ENCODE data around the gene HNRNPK. TPM values are rescaled to one million over a fixed set of nuclear protein-coding genes. Genes with fewer than 3 reads are reported as not detected.

HNRNPK gene
- total and polyA plus RNA-seq, 4 donors, result 535 to 647 (median 584) TPM

- no peak overlapping the region for H3K4me3 ChIP-seq (ENCODE audit: low read depth, low read length)
- H3K9me3 ChIP-seq (ENCODE audit: control insufficient read depth, insufficient read depth, low read length), result no peaks in the 10 kb centered on the region
- no peak overlapping the region for H3K27ac ChIP-seq (ENCODE audit: low read depth, low read length)
- no peak for DNase-seq (ENCODE audit: low read depth in 4 of 6, low spot score in 6 of 6)
- H3K27me3 ChIP-seq (ENCODE audit: control insufficient read depth, insufficient read depth, low read length), result no peaks in the 10 kb centered on the region
- WGBS (ENCODE audit: insufficient coverage), result 88% methylated on average over 1 of the region's 4 CpGs
- peaks cover 3% of the 10 kb centered on the region for H3K36me3 ChIP-seq (ENCODE audit: control insufficient read depth, insufficient read depth, low read length)
- H3K4me1 ChIP-seq (ENCODE audit: control insufficient read depth, insufficient read depth, low read length), result no peaks in the 10 kb centered on the region
These were observed 16.1 kb upstream of the HNRNPK start for GRCh38 chr9:83996126-83996525.

- H3K4me1 ChIP-seq (ENCODE audit: control insufficient read depth, insufficient read depth, low read length), result no peaks in the 10 kb centered on the region
- H3K4me3 ChIP-seq (ENCODE audit: low read depth, low read length), result no peak overlapping the region
- DNase-seq (ENCODE audit: low read depth in 4 of 6, low spot score in 6 of 6), result no peak
- H3K36me3 ChIP-seq (ENCODE audit: control insufficient read depth, insufficient read depth, low read length), result peaks cover 8% of the 10 kb centered on the region
- H3K27ac ChIP-seq (ENCODE audit: low read depth, low read length), result no peak overlapping the region
- H3K27me3 ChIP-seq (ENCODE audit: control insufficient read depth, insufficient read depth, low read length), result no peaks in the 10 kb centered on the region
- no peaks in the 10 kb centered on the region for H3K9me3 ChIP-seq (ENCODE audit: control insufficient read depth, insufficient read depth, low read length)
These were observed 12.9 kb upstream of the HNRNPK start for GRCh38 chr9:83992901-83993300.

- Histone ChIP-seq H3K27ac (ENCODE audit: low read depth, low read length) (no peak overlapping the region), H3K36me3 (ENCODE audit: control insufficient read depth, insufficient read depth, low read length) (peaks cover 7% of the 10 kb centered on the region), H3K27me3 (ENCODE audit: control insufficient read depth, insufficient read depth, low read length) (no peaks in the 10 kb centered on the region), H3K4me1 (ENCODE audit: control insufficient read depth, insufficient read depth, low read length) (no peaks in the 10 kb centered on the region), H3K9me3 (ENCODE audit: control insufficient read depth, insufficient read depth, low read length) (no peaks in the 10 kb centered on the region), H3K4me3 (ENCODE audit: low read depth, low read length) (no peak overlapping the region)
- WGBS (ENCODE audit: insufficient coverage), result no CpG with 5 or more reads among the region's 1 CpG
- DNase-seq (ENCODE audit: low read depth in 4 of 6, low spot score in 6 of 6), result no peak
These were observed 12.4 kb upstream of the HNRNPK start for GRCh38 chr9:83992407-83992806.

- peaks cover 5% of the 10 kb centered on the region for H3K36me3 ChIP-seq (ENCODE audit: control insufficient read depth, insufficient read depth, low read length)
- H3K9me3 ChIP-seq (ENCODE audit: control insufficient read depth, insufficient read depth, low read length), result no peaks in the 10 kb centered on the region
- no peak for DNase-seq (ENCODE audit: low read depth in 4 of 6, low spot score in 6 of 6)
- no peaks in the 10 kb centered on the region for H3K27me3 ChIP-seq (ENCODE audit: control insufficient read depth, insufficient read depth, low read length)
- H3K27ac ChIP-seq (ENCODE audit: low read depth, low read length), result no peak overlapping the region
- no peak overlapping the region for H3K4me3 ChIP-seq (ENCODE audit: low read depth, low read length)
- WGBS (ENCODE audit: insufficient coverage), result no CpG with 5 or more reads among the region's 1 CpG
- H3K4me1 ChIP-seq (ENCODE audit: control insufficient read depth, insufficient read depth, low read length), result no peaks in the 10 kb centered on the region
These were observed 11.3 kb upstream of the HNRNPK start for GRCh38 chr9:83991355-83991754.

- H3K36me3 ChIP-seq (ENCODE audit: control insufficient read depth, insufficient read depth, low read length), result peaks cover 5% of the 10 kb centered on the region
- H3K9me3 ChIP-seq (ENCODE audit: control insufficient read depth, insufficient read depth, low read length), result no peaks in the 10 kb centered on the region
- no peaks in the 10 kb centered on the region for H3K27me3 ChIP-seq (ENCODE audit: control insufficient read depth, insufficient read depth, low read length)
- no peak for DNase-seq (ENCODE audit: low read depth in 4 of 6, low spot score in 6 of 6)
- WGBS (ENCODE audit: insufficient coverage), result 100% methylated on average over 1 of the region's 2 CpGs
- no peak overlapping the region for H3K27ac ChIP-seq (ENCODE audit: low read depth, low read length)
- H3K4me1 ChIP-seq (ENCODE audit: control insufficient read depth, insufficient read depth, low read length), result no peaks in the 10 kb centered on the region
- H3K4me3 ChIP-seq (ENCODE audit: low read depth, low read length), result no peak overlapping the region
These were observed 8.4 kb upstream of the HNRNPK start for GRCh38 chr9:83988411-83988810.

GRCh38 chr9:83987402-83987791, 7.4 kb upstream of the HNRNPK start:
- no CpG with 5 or more reads among the region's 1 CpG for WGBS (ENCODE audit: insufficient coverage)
- Histone ChIP-seq H3K4me1 (ENCODE audit: control insufficient read depth, insufficient read depth, low read length) (no peaks in the 10 kb centered on the region), H3K4me3 (ENCODE audit: low read depth, low read length) (no peak overlapping the region), H3K36me3 (ENCODE audit: control insufficient read depth, insufficient read depth, low read length) (peaks cover 5% of the 10 kb centered on the region), H3K27ac (ENCODE audit: low read depth, low read length) (no peak overlapping the region), H3K9me3 (ENCODE audit: control insufficient read depth, insufficient read depth, low read length) (no peaks in the 10 kb centered on the region), H3K27me3 (ENCODE audit: control insufficient read depth, insufficient read depth, low read length) (no peaks in the 10 kb centered on the region)
- DNase-seq (ENCODE audit: low read depth in 4 of 6, low spot score in 6 of 6), result no peak

- peaks cover 5% of the 10 kb centered on the region for H3K36me3 ChIP-seq (ENCODE audit: control insufficient read depth, insufficient read depth, low read length)
- no peak for DNase-seq (ENCODE audit: low read depth in 4 of 6, low spot score in 6 of 6)
- H3K4me3 ChIP-seq (ENCODE audit: low read depth, low read length), result no peak overlapping the region
- H3K9me3 ChIP-seq (ENCODE audit: control insufficient read depth, insufficient read depth, low read length), result no peaks in the 10 kb centered on the region
- WGBS (ENCODE audit: insufficient coverage), result 75% methylated on average over 2 of the region's 11 CpGs
- no peaks in the 10 kb centered on the region for H3K4me1 ChIP-seq (ENCODE audit: control insufficient read depth, insufficient read depth, low read length)
- no peaks in the 10 kb centered on the region for H3K27me3 ChIP-seq (ENCODE audit: control insufficient read depth, insufficient read depth, low read length)
- H3K27ac ChIP-seq (ENCODE audit: low read depth, low read length), result no peak overlapping the region
These were observed 6.9 kb upstream of the HNRNPK start for GRCh38 chr9:83986765-83987401.

- no peaks in the 10 kb centered on the region for H3K27me3 ChIP-seq (ENCODE audit: control insufficient read depth, insufficient read depth, low read length)
These were observed 6.2 kb upstream of the HNRNPK start for GRCh38 chr9:83986195-83986594.

GRCh38 chr9:83981126-83981871, 1.3 kb upstream of the HNRNPK start:
- H3K36me3 ChIP-seq (ENCODE audit: control insufficient read depth, insufficient read depth, low read length), result no peaks in the 10 kb centered on the region
- no peaks in the 10 kb centered on the region for H3K4me1 ChIP-seq (ENCODE audit: control insufficient read depth, insufficient read depth, low read length)
- no peaks in the 10 kb centered on the region for H3K27me3 ChIP-seq (ENCODE audit: control insufficient read depth, insufficient read depth, low read length)
- 0% methylated on average over 24 of the region's 29 CpGs for WGBS (ENCODE audit: insufficient coverage)
- peak overlapping the region; percentile 99 for H3K27ac ChIP-seq (ENCODE audit: low read depth, low read length)
- H3K4me3 ChIP-seq (ENCODE audit: low read depth, low read length), result peak overlapping the region; percentile 99
- no peaks in the 10 kb centered on the region for H3K9me3 ChIP-seq (ENCODE audit: control insufficient read depth, insufficient read depth, low read length)
- DNase-seq (ENCODE audit: low read depth in 4 of 6, low spot score in 6 of 6), result peak in 3 of 6 donors; percentile 53 to 79 (median 65)

More at GRCh38 chr9:83986195-83986594, 6.2 kb upstream of the HNRNPK start:
- no peak for DNase-seq (ENCODE audit: low read depth in 4 of 6, low spot score in 6 of 6)
- H3K27ac ChIP-seq (ENCODE audit: low read depth, low read length), result no peak overlapping the region
- 100% methylated on average over 1 of the region's 3 CpGs for whole genome bisulfite sequencing (ENCODE audit: insufficient coverage)
- no peak overlapping the region for H3K4me3 ChIP-seq (ENCODE audit: low read depth, low read length)
- H3K4me1 ChIP-seq (ENCODE audit: control insufficient read depth, insufficient read depth, low read length), result no peaks in the 10 kb centered on the region
- peaks cover 5% of the 10 kb centered on the region for H3K36me3 ChIP-seq (ENCODE audit: control insufficient read depth, insufficient read depth, low read length)
- H3K9me3 ChIP-seq (ENCODE audit: control insufficient read depth, insufficient read depth, low read length), result no peaks in the 10 kb centered on the region

All from spinal cord (tissue), 10 donors.